Measurements from ENCODE around the gene SYPL1.

Gene SYPL1

DNA sequence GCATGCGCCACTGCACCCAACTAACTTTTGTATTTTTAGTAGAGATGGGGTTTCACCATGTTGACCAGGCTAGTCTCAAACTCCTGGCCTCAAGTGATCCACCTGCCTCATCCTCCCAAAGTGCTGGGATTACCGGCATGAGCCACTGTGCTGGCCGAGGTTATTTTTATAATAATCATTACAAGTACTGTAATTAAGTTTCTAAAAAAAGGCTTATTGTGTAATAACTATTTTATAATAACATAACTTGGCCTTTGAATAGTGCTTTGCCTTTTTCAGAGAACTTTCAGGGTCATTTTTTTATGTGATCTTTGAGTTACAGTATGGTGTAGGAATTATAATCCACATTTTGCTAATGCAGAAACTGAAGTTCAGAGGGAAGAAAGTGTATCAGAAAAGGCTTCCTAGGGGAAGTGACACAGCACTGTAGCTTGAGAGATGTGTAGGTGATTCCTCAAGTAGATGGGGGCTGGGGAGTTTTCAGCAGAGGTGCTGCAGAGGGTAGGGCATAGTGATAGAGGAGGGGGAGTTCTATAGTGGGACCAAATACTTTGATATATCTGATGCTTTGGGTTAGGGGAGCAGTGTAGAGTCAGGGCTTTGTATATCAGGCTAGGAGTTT lies 9.2 kb upstream of the SYPL1 start:
- no peak for DNase-seq

DNA sequence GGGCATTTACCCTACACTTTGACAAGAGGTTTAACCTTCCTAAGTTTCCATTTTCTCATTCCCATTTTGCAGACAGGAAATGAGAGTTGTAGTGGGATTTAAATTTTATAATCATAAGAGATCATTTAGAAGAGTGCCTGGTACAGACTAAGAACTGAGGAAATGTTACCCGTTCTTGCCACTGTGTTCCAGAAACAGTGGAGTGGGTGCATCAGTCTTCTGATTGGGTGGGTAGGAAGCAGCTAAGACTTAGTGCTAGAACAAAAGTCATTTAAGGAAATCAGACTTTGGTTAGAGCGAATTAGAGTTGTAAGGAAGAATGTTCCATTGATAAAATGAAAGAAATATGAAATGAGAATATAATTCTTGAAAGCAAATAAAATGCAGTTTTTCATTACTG lies 8.4 kb upstream of the SYPL1 start:
- DNase-seq = no peak

DNA sequence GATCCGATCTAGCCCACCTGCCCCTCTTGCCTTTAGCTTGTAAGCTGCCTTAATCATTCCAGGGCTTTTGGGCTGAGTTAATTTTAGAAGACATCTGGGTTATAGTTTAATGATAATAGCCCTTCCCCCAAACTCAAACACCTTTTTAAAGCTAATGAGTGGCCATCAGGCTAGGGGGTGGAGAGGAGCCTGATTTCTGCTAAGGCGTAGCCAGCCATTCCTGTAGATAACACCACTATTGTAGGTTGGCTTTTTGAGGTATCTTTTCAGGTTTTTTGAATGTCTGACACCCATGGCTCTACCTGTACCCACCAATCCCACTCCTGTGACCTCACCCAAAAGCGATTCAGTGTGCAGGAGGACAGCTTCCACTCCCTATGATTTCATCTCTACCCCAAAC lies 7.6 kb upstream of the SYPL1 start:
- DNase-seq = no peak

DNA sequence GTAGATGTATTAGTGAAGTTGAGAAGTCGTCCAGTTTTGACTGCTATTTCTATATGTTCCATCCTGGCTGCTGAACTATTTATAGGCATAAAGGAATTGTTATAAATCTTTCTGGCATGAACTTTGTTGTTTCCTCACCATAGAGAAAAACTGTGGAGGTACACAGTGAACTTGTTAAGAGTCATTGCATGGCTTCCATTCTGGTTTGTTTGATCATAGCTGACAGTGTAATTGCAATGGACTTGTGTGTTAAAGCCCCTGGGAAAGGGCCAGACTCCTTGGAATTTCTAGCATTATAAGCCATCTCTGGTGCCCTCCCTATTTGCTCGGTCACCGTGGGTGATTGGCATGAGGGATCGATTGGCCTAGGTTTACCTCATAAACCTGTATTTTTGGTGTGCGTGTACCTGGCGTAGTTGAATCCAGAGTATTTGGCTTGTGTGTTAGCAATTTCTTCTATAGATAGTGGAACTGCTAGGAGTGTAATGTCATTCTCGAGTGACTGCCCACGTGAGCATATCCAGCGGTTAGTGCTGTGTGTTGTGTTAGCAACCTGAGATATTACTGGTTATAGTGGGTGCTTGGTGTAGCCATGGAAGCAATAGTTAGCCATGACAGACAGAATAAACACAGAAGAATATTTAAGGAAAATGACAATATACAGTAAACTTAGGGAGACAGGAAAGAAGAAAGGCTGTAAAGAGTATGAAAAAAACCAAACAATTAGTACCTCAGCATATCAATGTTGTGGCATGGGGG lies 5.9 kb upstream of the SYPL1 start:
- DNase-seq = no peak

DNA sequence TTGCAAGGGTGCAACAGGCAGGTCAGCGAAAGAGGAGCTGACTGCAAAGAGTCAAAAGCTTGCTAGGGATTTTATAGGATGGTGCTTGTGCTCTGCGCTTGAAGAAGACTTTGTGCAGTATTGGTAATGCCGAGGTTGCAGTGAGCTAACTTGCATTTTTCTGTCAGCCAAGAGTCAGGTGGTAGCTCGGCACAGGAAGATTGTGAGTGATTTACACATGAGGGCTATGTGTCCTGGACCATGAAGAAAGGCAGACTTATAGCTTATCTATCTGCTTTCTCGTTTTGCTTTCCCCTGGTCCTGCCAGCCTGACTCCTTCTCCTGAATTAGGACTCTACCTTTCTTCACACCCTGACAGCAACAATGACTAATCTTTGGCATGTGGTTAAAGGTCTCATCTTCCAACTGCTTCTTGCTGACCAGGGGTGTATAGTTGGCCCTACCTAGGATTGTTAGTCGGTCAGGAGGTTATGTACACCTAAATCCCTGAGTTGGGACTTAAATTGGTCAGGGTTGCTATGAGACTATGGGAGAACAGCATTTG lies 4.1 kb upstream of the SYPL1 start:
- DNase-seq = no peak

DNA sequence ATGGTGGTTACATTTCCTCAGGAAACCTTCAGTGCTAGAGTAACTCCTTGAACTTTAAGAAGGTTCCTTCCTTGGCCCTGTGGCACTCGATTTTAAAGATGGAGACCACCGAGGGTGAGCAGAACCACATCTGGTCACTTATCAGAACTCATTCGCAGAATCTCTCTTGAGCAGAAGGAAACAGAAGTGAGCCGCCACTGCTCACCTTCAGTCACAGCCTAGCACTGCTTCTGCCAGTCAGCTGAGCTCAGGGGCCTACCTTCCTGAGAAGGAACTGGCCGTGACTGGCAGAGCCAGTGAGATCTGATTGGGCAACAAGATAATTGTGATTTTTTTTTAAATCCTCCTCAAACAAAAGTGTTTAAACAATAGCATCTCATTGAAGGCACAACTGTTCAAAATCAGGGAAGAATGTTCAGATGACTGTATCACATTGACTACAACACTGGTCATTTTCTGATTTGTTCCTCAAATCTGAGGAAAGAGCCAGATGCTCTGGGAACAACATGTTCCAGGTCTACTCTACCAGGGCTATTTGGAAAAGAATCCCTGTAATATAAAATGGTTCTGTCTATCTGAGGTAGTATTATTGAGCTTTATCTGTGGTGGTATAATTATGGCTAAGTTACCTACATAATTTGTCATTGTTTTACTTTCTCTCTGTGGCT lies 2.7 kb upstream of the SYPL1 start:
- DNase-seq = no peak

DNA sequence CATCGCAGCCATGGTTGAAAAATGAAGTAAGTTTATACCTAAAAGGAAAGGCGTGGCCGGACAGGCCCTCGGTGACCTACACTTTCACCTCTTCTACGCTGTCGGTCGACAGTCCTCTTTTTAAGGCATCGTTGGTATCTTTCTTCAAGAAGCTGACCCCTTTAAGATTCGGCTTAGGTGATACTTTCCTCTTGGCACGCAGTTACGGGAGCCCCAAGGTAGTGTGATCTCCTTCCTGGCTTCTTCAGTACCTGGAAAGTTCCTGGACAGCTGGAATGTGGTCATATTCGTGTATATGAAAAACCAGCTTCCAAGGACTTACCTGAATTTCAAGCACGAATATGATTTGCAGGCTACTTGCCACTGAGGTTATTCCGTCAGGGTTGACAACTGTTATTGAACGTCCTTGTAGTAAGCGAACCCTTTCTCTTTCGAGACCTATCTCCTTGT lies 885 bp upstream of the SYPL1 start:
- DNase-seq = no peak

DNA sequence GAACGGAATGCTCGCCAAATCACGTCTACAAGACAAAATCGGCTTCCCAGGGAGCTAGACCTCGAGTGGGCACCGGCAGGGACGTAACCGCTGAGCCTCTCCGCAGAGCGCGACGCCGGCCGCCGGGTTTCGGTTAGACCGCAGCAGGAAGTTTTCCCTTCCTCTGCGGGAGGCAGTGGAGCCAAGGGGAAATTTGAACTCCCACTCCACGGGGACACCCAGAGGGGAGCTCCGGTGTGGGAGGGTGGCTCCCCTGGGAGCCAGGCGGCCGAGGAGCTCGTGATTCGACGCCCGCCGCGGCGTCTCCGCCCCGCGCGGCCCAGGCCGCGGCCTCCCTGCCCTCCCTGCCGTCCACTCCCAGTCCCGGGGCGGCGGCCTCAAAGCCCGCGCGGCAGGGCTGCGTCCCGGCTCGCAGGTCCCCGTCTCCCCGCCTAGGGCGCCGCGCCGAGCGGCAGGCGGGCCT lies 426 bp downstream of the SYPL1 start:
- no peak for DNase-seq

DNA sequence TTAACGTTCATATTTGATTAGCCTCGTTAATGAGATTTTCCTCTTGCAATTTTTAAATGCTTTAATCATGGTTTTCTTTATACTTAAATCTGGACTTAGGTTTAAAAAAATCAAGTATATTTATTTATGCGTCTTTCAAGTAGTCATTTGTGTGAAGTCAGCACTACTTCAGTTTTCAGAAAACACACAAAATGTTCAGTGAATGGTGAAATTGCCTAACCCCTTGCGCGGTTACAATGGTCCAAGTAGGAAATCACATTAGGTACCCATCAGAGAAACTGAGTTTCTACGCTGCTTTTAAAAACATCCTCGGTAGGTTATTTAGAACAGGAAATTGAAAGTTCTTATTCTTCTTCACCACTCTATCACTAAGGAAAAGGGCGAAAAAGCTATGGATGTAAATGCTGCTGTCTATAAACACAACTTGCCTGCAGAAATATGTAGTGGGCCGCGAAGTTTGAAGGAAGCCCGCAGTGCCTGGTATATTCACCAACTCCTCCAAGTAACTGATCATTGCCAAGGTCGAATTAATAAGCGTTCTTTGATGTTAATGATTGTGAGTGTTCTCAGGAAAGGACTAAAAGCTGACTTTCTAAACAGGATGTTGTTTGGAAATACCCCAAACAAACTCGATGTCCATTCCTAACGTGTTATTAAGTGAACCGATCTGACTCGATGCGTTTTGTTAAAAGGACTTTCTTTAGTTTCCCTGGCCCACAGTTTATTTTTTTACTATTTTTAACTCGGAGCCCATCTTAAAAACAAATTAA lies 1.0 kb downstream of the SYPL1 start:
- no peak for DNase-seq

DNA sequence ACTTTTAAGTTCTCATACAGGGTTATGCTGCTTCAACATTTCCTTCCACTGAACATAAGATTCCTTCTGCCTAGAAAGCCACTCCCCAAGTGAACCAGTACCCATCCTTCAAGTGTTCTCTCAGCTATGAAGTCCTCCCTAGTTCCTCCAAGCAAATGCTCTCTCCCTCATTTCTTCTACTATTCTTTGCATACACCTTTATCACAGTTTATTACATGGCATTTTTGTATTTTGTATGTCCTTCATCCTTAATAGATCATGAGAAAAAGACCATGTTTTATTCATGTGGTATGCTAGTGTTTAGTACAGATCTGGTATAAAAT lies 1.9 kb downstream of the SYPL1 start:
- DNase-seq = peak; percentile 4

DNA sequence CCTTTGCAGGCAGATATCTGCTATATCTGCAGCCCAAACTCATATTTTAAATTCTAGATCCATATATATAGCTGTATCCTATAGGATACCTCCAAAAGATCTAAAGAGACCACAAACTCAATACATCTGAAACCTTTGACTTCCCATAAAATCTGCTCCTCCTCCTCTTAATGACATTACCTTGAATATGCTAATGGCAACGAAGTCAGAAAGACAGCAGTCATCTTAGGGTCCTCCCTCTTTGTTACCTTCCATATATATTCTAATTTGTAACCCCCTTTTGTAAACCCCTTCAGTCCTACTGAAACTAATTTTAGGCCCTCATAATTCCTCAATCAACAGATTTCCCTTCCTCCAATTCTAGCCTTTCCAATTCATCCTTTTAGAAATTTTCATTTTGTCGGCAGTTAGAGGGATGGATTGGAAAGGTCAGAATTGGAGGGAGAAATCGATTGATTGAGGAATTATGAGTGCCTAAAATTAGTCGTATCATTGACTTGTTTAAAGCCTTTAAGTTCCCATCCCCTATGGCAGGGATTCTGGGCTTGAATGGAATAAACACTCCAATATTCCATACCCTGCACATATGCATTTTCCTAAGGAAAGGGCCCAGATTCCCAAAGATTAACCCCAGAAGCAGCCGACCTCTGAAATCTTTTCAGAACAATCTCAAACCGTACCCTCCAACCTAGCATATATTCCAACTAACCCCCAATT lies 2.4 kb downstream of the SYPL1 start:
- DNase-seq = no peak

DNA sequence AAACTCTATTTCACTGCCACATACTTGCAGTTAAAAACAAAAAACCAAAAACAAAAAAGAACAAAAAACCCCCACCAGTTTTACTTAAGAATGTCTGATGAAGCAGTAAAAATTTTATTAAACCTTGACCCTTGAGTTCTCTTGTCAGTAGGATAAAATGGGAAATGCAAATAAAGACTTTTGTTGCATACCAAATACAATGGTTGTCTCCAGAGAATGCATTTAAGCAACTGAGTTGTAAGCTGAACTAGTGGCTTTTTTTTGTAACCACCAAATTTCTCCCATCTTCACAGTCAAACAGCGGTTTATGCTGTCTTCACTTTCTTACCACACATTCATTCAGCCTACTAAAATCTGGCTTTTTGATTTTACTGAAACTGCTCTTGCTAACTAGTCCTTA lies 3.1 kb downstream of the SYPL1 start:
- no peak for DNase-seq

DNA sequence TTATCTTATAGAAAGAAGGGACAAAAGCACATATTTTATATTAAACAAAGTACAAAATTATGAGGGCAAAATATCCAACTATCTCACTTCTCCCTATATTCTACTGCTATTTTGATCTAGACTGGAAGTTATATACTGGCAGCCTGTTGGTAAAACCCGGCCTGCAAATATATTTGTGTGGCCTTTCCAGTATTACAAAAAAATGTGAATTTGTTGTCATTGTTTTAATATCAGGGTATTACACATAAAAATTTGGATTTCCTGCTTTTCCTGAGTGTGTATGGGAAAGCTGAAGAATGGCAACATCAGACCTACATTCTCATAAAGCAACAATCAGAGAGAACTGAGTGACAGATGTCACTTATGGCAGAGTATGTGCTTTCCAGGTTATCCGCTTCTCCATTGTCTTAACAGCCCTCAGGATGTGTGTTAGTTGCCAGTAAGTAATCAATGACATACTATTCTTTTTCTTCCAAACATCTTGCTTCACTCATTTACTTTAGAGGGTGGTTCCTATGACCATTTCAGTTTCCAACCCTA lies 7.3 kb downstream of the SYPL1 start:
- no peak for DNase-seq

DNA sequence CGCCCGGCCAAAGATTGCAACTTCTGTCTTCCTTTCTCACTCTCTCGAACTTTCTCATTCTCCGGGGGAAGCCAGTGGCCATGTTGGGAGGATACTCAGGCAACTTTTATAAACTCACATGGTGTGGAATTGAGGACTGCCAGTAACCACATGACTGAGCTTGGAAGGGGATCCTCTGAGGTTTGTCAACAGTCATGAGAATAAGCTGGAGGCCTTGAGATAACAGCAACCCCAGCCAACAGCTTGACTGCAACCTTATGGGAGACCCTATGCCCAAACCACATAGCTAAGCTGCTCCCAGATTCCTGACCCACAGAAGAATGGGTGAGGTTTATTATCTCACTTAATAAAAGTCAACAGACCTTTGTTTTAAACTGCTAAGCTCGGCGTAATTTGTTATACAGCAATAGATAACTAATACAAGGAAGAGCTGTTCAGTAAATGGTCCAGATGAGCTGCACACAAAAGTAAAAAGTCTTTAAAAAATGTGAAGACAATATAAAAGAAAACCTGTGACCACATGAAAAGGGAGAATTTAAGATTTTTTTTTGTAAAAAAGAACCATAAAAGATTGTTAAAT lies 9.6 kb downstream of the SYPL1 start:
- DNase-seq = no peak

DNA sequence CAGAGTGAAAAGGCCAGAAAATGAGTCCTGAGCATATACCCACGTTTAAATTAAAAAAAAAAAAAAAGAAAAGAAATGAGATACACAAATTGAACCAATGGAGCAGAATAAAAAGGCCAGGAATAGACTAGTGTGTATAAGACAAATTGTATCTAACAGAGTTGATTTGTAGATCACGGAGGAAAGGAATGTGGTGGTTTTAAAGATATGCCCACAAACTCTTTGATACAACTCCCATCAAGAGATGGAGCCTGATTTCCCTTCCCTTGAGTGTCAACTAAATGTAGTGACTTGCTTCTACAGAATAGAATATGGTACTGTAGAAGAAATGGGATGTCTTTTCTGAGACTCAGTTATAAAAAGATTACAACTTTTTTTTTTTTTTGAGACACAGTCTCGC lies 10.4 kb downstream of the SYPL1 start:
- DNase-seq = no peak

DNA sequence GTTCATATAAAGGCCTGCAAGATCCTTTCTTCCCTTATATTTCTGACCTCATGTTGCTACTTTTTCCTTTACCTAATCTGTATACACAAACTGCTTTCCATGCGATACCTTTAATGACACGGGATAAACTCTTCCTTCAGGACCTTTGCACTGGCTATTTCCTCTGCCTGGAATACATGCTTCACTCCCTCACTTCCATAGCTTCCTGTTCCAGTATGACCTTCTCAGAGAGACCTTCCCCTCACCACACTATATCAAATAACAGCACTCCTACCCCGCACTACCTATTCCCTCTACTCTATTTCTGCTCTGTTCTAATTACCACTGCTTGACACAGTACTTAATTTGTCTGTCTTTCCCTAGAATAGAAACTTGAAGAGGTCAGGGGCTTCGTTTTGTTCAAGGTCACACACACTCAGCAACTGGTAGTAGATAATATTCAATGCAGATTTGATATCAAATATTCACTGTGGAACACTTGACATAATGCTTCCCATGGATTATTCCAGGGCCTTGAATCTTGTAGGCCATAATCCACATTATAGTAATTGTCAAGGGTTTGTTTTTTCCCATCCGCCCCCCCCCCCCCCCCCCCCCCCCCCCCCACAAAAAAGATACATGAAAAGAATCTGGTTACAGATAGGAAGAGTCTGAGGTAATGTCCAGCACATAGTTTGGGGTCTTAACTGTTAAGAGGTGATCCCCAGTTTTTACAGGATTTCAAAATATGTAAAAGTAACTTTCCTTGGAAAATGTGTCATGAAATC lies 11.1 kb downstream of the SYPL1 start:
- no peak for DNase-seq

DNA sequence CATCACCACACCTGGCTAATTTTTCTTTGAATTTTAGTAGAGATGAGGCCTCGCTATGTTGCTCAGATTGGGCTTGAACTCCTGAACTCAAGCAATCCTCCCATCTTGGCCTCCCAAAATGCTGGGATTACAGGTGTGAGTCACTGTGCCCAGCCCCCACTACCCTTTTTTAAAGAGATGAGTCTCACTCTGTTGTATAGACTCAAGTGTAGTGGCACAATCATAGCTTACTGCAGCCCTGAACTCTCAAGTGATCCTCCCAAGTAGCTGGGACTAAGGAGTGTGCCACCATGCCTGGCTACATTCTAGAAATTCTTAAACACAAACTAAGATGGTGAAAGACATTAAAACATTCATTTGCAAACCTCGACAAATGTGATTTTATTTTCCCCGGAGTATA lies 12.6 kb downstream of the SYPL1 start:
- DNase-seq = no peak

DNA sequence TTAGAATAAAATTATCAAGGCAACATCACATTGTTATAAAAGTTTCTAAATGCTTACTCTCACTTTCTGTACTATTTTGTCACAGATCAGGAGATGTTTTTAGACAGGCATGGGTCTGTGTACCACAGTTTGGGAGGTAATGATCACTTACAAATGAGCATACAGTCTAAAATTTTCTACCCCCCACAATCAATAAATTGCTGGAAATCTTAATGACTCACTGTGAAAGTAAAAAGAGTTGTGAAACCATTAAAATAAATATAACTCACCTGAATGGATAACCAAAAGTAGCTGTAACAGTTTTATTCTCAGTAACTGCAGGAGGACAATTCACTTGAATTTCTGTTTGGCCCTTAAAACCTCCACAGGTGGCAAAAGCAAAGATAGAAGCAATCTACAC lies 13.2 kb downstream of the SYPL1 start:
- DNase-seq = no peak

DNA sequence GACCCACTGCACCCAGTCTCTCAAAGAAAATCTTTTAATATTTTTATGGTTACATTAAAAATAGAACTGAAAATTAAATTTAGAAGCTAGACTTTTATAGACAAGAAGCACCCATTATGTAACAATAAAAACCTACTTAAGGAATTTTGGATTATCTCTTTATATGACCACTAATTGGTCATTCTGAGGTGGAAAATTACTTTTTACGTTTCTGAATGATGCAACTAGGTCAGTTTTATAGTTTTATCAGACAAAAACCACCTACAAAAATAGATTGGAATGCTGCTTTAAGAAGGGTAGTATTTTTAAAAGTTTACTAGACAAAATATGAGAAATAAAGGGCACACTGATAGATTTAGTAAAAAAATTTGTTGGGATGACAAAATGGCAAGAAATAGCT lies 16.5 kb downstream of the SYPL1 start:
- DNase-seq = no peak

DNA sequence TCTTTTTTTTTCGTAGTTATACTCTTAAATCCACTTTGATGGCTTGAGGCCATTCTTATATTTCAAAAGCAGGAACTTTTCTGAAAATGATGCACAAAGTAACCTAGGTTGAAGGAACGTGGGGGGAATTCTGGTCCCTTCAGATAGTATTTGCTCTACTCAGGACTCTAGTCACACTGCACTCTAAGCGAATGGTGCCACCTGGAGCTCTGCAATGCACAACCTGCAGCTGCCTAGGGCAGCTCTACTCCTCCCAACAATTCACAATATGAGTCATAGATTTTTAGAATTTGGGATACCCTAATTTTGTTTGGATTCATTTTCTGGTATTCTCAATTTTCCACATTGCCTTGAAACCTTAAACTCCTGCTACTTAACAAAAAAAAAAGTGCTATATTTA lies 17.3 kb downstream of the SYPL1 start:
- no peak for DNase-seq

DNA sequence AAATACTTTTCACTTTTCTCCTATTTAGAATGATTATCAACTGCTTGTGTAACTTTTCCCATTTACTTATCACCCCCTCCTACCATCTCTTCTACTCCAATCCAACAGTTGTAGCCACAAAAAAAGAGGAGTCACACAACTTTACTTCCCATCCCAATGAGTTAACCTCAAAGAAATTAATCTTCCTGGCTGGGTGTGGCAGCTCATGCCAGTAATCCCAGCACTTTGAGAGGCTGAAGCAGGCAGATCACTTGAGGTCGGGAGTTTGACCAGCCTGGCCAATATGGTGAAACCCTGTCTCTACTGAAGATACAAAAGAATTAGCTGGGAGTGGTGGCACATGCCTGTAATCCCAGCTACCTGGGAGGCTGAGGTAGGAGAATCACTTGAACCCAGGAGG lies 19.9 kb downstream of the SYPL1 start:
- no peak for DNase-seq

Measured in DMS79 (cell line).